ACC112 (cell line): ENCODE results near the gene RFXANK.

Source experiments
- H2AFZ ChIP-seq: fragments of 200-600 bp; sonication (generic); one replicate; pipeline ENCODE4 v1.6.0; 2017; ENCODE audit warnings: antibody characterized with exemption, low read length; ENCODE audit not compliant: unreplicated experiment
- H3K27ac ChIP-seq: fragments of 200-600 bp; sonication (generic); 2 replicates; pipeline ENCODE4 v1.5.1; 2014; ENCODE audit warnings: low read depth, mild to moderate bottlenecking, antibody characterized with exemption, low read length, moderate library complexity
- H3K27me3 ChIP-seq: fragments of 200-600 bp; sonication (generic); 2 replicates; pipeline ENCODE4 v1.6.1; 2014; ENCODE audit warnings: mild to moderate bottlenecking, antibody characterized with exemption, low read length, moderate library complexity, mixed read lengths; ENCODE audit not compliant: insufficient read depth
- H3K36me3 ChIP-seq: fragments of 200-600 bp; sonication (generic); 2 replicates; pipeline ENCODE4 v1.6.1; 2016; ENCODE audit warnings: mild to moderate bottlenecking, antibody characterized with exemption, low read length, moderate library complexity, mixed read lengths; ENCODE audit not compliant: insufficient read depth
- H3K4me1 ChIP-seq: fragments of 200-600 bp; sonication (generic); one replicate; pipeline ENCODE4 v1.6.1; 2016; ENCODE audit warnings: low read length, mixed read lengths; ENCODE audit not compliant: insufficient read depth, unreplicated experiment, control insufficient read depth
- H3K4me3 ChIP-seq: fragments of 200-600 bp; sonication (generic); 2 replicates; pipeline ENCODE4 v1.5.1; 2014; ENCODE audit warnings: mild to moderate bottlenecking, low read depth, low read length
- H3K79me2 ChIP-seq: fragments of 200-600 bp; sonication (generic); one replicate; pipeline ENCODE4 v1.6.0; 2016; ENCODE audit warnings: low read length; ENCODE audit not compliant: control insufficient read depth, unreplicated experiment, insufficient read depth

RFXANK gene

GRCh38 chr19:19152668-19153384, 39.2 kb upstream of the RFXANK start:
- Histone ChIP-seq H3K27me3 (no peaks in the 10 kb centered on the region), H3K79me2 (no peaks in the 10 kb centered on the region), H3K4me1 (no peaks in the 10 kb centered on the region), H3K36me3 (no peaks in the 10 kb centered on the region), H3K4me3 (no peak overlapping the region), H3K27ac (no peak overlapping the region), H2AFZ (no peak overlapping the region)

GRCh38 chr19:19154768-19155494, 37.1 kb upstream of the RFXANK start:
- no peaks in the 10 kb centered on the region for H3K4me1 ChIP-seq
- no peak overlapping the region for H3K4me3 ChIP-seq
- H2AFZ ChIP-seq = no peak overlapping the region
- no peaks in the 10 kb centered on the region for H3K36me3 ChIP-seq
- H3K27me3 ChIP-seq = no peaks in the 10 kb centered on the region
- H3K79me2 ChIP-seq = no peaks in the 10 kb centered on the region
- no peak overlapping the region for H3K27ac ChIP-seq

DNA sequence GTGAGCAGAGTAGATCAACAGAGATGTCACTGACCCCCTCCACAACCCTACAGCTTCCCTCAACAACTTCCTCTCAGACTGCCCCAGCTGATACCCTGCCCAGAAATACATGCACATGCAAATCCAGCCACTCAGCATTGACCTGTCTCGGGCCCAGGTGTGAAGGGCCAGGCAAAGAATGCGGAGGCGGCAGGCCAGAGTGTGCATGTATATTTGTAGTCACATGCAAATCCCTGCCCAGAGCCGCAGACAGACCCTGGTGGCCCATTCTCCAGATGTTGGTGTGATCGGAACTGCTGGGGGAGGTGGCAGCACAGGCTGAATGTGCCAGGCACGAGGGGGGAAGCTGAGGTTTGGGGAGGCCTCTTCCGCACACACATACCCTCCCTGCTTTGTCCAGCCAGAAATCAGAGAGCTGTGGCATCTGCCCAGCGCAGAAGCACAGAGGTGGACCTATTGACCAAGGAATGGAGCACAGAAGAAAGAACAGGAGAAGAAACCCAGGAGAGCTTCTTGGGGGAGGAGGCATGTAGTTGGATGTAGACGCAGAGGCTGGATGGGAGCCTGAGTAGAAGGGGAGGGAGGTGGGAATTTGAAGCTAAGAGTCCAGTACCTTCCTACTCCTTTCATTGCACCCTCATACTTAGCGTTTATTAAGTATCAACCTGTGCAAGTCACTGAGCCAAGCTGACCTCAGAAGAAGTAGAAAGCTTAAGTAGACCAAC, 36.4 kb upstream of the RFXANK start:
- no peaks in the 10 kb centered on the region for H3K27me3 ChIP-seq
- H3K27ac ChIP-seq = no peak overlapping the region
- H3K79me2 ChIP-seq = no peaks in the 10 kb centered on the region
- H3K4me3 ChIP-seq = no peak overlapping the region
- H3K36me3 ChIP-seq = no peaks in the 10 kb centered on the region
- no peak overlapping the region for H2AFZ ChIP-seq
- H3K4me1 ChIP-seq = no peaks in the 10 kb centered on the region

- H2AFZ ChIP-seq = no peak overlapping the region
- no peak overlapping the region for H3K27ac ChIP-seq
- H3K36me3 ChIP-seq = no peaks in the 10 kb centered on the region
- no peaks in the 10 kb centered on the region for H3K4me1 ChIP-seq
- no peaks in the 10 kb centered on the region for H3K27me3 ChIP-seq
- H3K79me2 ChIP-seq = no peaks in the 10 kb centered on the region
- H3K4me3 ChIP-seq = no peak overlapping the region
Measured at GRCh38 chr19:19157808-19158207, 34.2 kb upstream of the RFXANK start.

DNA sequence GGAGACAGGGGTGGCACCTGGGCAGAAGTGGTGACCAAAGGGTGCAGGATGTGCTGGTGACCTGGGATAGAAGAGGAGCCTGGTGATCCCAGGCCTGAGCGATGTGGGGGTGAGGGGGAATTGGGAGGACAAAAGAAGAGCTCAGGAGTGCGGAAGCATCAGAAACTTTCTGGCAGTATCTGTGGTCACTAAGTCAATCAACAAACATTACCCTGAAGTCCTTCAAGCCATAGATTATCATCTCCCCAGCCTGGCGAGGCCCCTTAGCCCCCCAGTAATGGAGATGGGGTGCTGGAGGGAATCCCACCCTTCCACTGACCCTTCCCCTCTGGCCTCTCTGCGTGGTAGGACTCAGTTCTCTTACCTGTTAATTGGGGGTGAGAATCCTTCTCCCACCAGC, 32.5 kb upstream of the RFXANK start:
- no peaks in the 10 kb centered on the region for H3K27me3 ChIP-seq
- H2AFZ ChIP-seq = no peak overlapping the region
- no peak overlapping the region for H3K4me3 ChIP-seq
- no peaks in the 10 kb centered on the region for H3K36me3 ChIP-seq
- H3K27ac ChIP-seq = no peak overlapping the region
- H3K4me1 ChIP-seq = no peaks in the 10 kb centered on the region
- no peaks in the 10 kb centered on the region for H3K79me2 ChIP-seq

- Histone ChIP-seq H2AFZ (no peak overlapping the region), H3K79me2 (no peaks in the 10 kb centered on the region), H3K36me3 (no peaks in the 10 kb centered on the region), H3K27me3 (no peaks in the 10 kb centered on the region), H3K4me1 (no peaks in the 10 kb centered on the region), H3K27ac (no peak overlapping the region), H3K4me3 (no peak overlapping the region)
Measured at GRCh38 chr19:19160461-19161035, 31.5 kb upstream of the RFXANK start.

- Histone ChIP-seq H3K27ac (no peak overlapping the region), H3K4me1 (no peaks in the 10 kb centered on the region), H3K79me2 (no peaks in the 10 kb centered on the region), H2AFZ (no peak overlapping the region), H3K36me3 (no peaks in the 10 kb centered on the region), H3K27me3 (no peaks in the 10 kb centered on the region), H3K4me3 (no peak overlapping the region)
Measured at GRCh38 chr19:19162495-19162894, 29.6 kb upstream of the RFXANK start.

DNA sequence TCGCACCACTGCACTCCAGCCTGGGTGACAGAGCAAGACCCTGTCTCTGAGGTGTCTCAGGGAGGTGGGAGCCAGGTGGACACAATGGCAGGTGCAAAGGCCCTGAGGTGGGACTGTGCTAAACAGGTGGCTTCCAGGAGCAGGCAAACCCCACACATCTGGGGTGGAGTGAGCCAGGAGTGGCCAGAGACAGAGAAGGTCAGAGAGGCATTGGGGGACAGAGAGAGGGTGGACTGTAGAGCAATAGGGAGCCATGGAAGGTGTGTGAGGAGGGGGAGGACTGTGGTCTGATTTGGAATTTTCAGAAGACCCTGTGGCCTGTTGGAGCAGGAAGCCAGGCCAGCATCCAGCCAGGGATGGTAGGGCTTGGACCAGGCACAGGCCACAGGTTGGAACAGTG, 26.7 kb upstream of the RFXANK start:
- Histone ChIP-seq H3K27me3 (no peaks in the 10 kb centered on the region), H3K27ac (no peak overlapping the region), H2AFZ (no peak overlapping the region), H3K36me3 (no peaks in the 10 kb centered on the region), H3K79me2 (no peaks in the 10 kb centered on the region), H3K4me1 (no peaks in the 10 kb centered on the region), H3K4me3 (no peak overlapping the region)

DNA sequence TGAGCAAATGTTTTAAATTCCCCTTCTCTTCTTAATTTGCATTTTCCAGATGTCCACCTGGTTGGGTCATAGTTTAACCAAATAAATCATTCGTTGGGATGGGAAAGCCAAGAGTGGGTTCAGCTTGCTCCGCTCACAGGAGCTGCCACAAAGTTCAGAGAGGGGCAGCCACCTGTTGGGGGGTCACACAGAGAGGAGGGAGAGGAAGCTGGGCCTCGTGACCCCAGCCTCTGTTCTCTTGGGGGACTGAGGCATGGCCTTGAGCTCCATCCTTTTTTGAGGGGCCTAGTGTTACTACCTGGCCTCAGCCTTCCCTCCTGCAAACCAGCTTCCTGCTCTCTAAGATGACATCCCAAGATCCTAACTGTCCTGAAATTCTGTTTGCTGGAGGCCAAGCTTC, 24.4 kb upstream of the RFXANK start:
- Histone ChIP-seq H3K4me3 (no peak overlapping the region), H2AFZ (no peak overlapping the region), H3K36me3 (no peaks in the 10 kb centered on the region), H3K27me3 (no peaks in the 10 kb centered on the region), H3K4me1 (peaks cover 7% of the 10 kb centered on the region), H3K79me2 (no peaks in the 10 kb centered on the region), H3K27ac (no peak overlapping the region)

- H3K4me3 ChIP-seq = no peak overlapping the region
- H3K27me3 ChIP-seq = no peaks in the 10 kb centered on the region
- H2AFZ ChIP-seq = no peak overlapping the region
- H3K27ac ChIP-seq = no peak overlapping the region
- H3K79me2 ChIP-seq = no peaks in the 10 kb centered on the region
- no peaks in the 10 kb centered on the region for H3K36me3 ChIP-seq
- peaks cover 7% of the 10 kb centered on the region for H3K4me1 ChIP-seq
Measured at GRCh38 chr19:19169236-19170052, 22.6 kb upstream of the RFXANK start.
